K562 (cell line): ENCODE results near the gene NAV2. TPM values are rescaled to one million over a fixed set of nuclear protein-coding genes. Genes with fewer than 3 reads are reported as not detected.

Experiments
- ATAC-seq: fragments of 200-7000 bp; cut with Tn5 transposase; 3 replicates; pipeline ENCODE4 v1.9.1; 2020; ENCODE audit warnings: moderate library complexity
- BruUV-seq: library from RNA; stranded (reverse); fragments of 400-500 nt; replicated peaks from 2 replicates; lab custom pipeline; 2021; lab: Mats Ljungman, UMichigan
- CTCF ChIA-PET: fragments of 300-600 bp; formaldehyde crosslinking; extraction: SDS; loops from one replicate; lab custom pipeline; 2021; ENCODE audit warnings: low intra/inter-chr PET ratio; lab: Yijun Ruan, JAX
- POLR2A ChIA-PET: fragments of 300-600, 350-650 bp; sonication (Branson Sonifier 250); formaldehyde crosslinking; extraction: SDS; loops from one replicate; lab custom pipeline; 2021; ENCODE audit warnings: antibody characterized with exemption, inconsistent platforms; lab: Yijun Ruan, JAX
- DNase-seq, 4 experiments: peaks; one replicate each; pipeline versions ENCODE4 v3.0.0 to v3.0.0-alpha.2; 2011 to 2018; ENCODE audit warnings: low spot score in 3 of 4, mixed read lengths in 3 of 4; ENCODE audit errors: extremely low read depth in 1 of 4
- FAIRE-seq: peaks from 2 replicates; lab custom pipeline; 2011; peaks lifted over from hg19 to GRCh38; lab: Jason Lieb, UNC
- H2AFZ ChIP-seq: 2 replicates; pipeline ENCODE4 v1.6.0; 2011; ENCODE audit warnings: low read depth, low read length, control low read depth, inconsistent platforms
- H3K27ac ChIP-seq: fragments of 200-600 bp; 3 replicates; pipeline ENCODE4 v1.8.0; 2011; ENCODE audit warnings: low read depth, mild to moderate bottlenecking, control low read depth, inconsistent platforms, low read length, moderate library complexity, mixed read lengths; ENCODE audit errors: extremely low read depth
- H3K27me3 ChIP-seq, 2 experiments: fragments of 300-600 bp in 1 of 2; 2 replicates in 1 of 2; 3 replicates in 1 of 2; pipeline versions ENCODE4 v1.6.0 to v1.8.0; 2011; ENCODE audit warnings: inconsistent platforms in 2 of 2, low read length in 2 of 2, mild to moderate bottlenecking in 1 of 2, mixed read lengths in 1 of 2, moderate library complexity in 1 of 2; ENCODE audit not compliant: control insufficient read depth in 2 of 2, insufficient read depth in 2 of 2
- H3K36me3 ChIP-seq: fragments of 300-600 bp; 3 replicates; pipeline ENCODE4 v1.8.0; 2011; ENCODE audit warnings: mild to moderate bottlenecking, low read length, inconsistent platforms; ENCODE audit not compliant: control insufficient read depth, insufficient read depth
- H3K4me1 ChIP-seq, 2 experiments: fragments of 200-600 bp in 1 of 2; replicated peaks in 1 of 2; 2 replicates in 1 of 2; 3 replicates in 1 of 2; pipeline versions ENCODE4 v1.5.1 to v1.8.0; 2011; ENCODE audit warnings: inconsistent platforms in 2 of 2, low read length in 2 of 2, mild to moderate bottlenecking in 1 of 2, mixed read lengths in 1 of 2, moderate library complexity in 1 of 2; ENCODE audit not compliant: control insufficient read depth in 2 of 2, insufficient read depth in 2 of 2
- H3K4me2 ChIP-seq: 2 replicates; pipeline ENCODE4 v1.6.1; 2011; ENCODE audit warnings: low read length, control low read depth, inconsistent platforms, mixed read lengths; ENCODE audit not compliant: insufficient read depth
- H3K4me3 ChIP-seq: fragments of 200-600 bp; sonication (generic), shearing (Covaris generic); 2 replicates; pipeline ENCODE4 v1.5.1; 2016; ENCODE audit warnings: control low read depth, inconsistent platforms
- H3K79me2 ChIP-seq: fragments of 200-600 bp; 3 replicates; pipeline ENCODE4 v1.8.0; 2011; ENCODE audit warnings: low read length, inconsistent platforms; ENCODE audit not compliant: control insufficient read depth, insufficient read depth
- H3K9ac ChIP-seq, 2 experiments: 2 replicates each; pipeline versions ENCODE4 v1.6.0 to v1.6.1; 2011; ENCODE audit warnings: low read depth in 2 of 2, low read length in 2 of 2, control low read depth in 1 of 2, inconsistent platforms in 1 of 2, mild to moderate bottlenecking in 1 of 2, mixed read lengths in 1 of 2; ENCODE audit not compliant: insufficient read depth in 1 of 2
- H3K9me1 ChIP-seq: one replicate; pipeline ENCODE4 v1.6.0; 2011; ENCODE audit warnings: inconsistent platforms, mild to moderate bottlenecking, low read length, moderate library complexity; ENCODE audit not compliant: control insufficient read depth, insufficient read depth
- H3K9me3 ChIP-seq: replicated peaks from 2 replicates; pipeline ENCODE4 v1.5.1; 2011; ENCODE audit warnings: low read depth, low read length, inconsistent platforms; ENCODE audit not compliant: control insufficient read depth, insufficient read depth
- H4K20me1 ChIP-seq: replicated peaks from 2 replicates; pipeline ENCODE4 v1.6.1; 2011; ENCODE audit warnings: low read length, inconsistent platforms, mixed read lengths; ENCODE audit not compliant: control insufficient read depth, insufficient read depth
- BMI1 ChIP-seq: fragments of 150-350 bp; IDR thresholded peaks from 2 replicates; pipeline ENCODE4 v1.6.1; 2014; ENCODE audit warnings: low read length
- DNMT1 ChIP-seq: fragments of 450-650 bp; IDR thresholded peaks from 2 replicates; pipeline ENCODE4 v1.6.1; 2016; ENCODE audit warnings: antibody characterized with exemption, mild to moderate bottlenecking
- ESRRB ChIP-seq: fragments of 250-450 bp; sonication (Bioruptor Pico); IDR thresholded peaks from 2 replicates; pipeline ENCODE4 v1.5.0; 2020; ENCODE audit warnings: mild to moderate bottlenecking, moderate library complexity, borderline replicate concordance
- HNRNPLL ChIP-seq: fragments of 200-400 bp; formaldehyde crosslinking; IDR thresholded peaks from 2 replicates; pipeline ENCODE4 v1.6.1; 2017; ENCODE audit warnings: low read length, low read depth, mild to moderate bottlenecking; ENCODE audit not compliant: poor library complexity, severe bottlenecking
- NBN ChIP-seq: fragments of 450-650 bp; IDR thresholded peaks from 2 replicates; pipeline ENCODE4 v1.6.1; 2016; ENCODE audit warnings: low read depth, mild to moderate bottlenecking
- PBX2 ChIP-seq, 2 experiments: IDR thresholded peaks in 1 of 2; conservative IDR thresholded peaks in 1 of 2; 2 replicates each; pipeline ENCODE4 v1.6.1; 2016; ENCODE audit warnings: low read depth in 2 of 2, mild to moderate bottlenecking in 1 of 2, missing compliant biosample characterization in 1 of 2, missing genetic modification characterization in 1 of 2, moderate library complexity in 1 of 2
- POLR2G ChIP-seq: fragments of 200-400 bp; formaldehyde crosslinking; IDR thresholded peaks from 2 replicates; pipeline ENCODE4 v1.6.1; 2017; ENCODE audit warnings: low read depth, mild to moderate bottlenecking, antibody characterized with exemption, low read length, moderate library complexity
- SLC30A9 ChIP-seq: fragments of 250-450 bp; sonication (Bioruptor Pico); IDR thresholded peaks from 2 replicates; pipeline ENCODE4 v1.8.0; 2022; ENCODE audit warnings: mild to moderate bottlenecking, moderate library complexity
- SREBF2 ChIP-seq: sonication (generic); formaldehyde crosslinking; IDR thresholded peaks from 2 replicates; pipeline ENCODE4 v1.4.0; 2020; ENCODE audit warnings: mild to moderate bottlenecking, missing genetic modification reagents
- XRCC3 ChIP-seq: fragments of 450-650 bp; IDR thresholded peaks from 2 replicates; pipeline ENCODE4 v1.6.1; 2017; ENCODE audit warnings: mild to moderate bottlenecking, moderate library complexity
- ZFP1 ChIP-seq: fragments of 450-650 bp; formaldehyde crosslinking; IDR thresholded peaks from 2 replicates; pipeline ENCODE4 v1.4.0; 2020; ENCODE audit warnings: mild to moderate bottlenecking, mixed read lengths
- ZKSCAN8 ChIP-seq: fragments of 200-800 bp; sonication (Bioruptor generic); IDR thresholded peaks from 2 replicates; pipeline ENCODE4 v1.6.1; 2016; ENCODE audit warnings: missing genetic modification characterization, missing compliant biosample characterization
- ZNF3 ChIP-seq: fragments of 250-450 bp; sonication (Bioruptor Pico); IDR thresholded peaks from 2 replicates; pipeline ENCODE4 v1.5.0; 2021; ENCODE audit warnings: mild to moderate bottlenecking, moderate library complexity
- ZNF408 ChIP-seq: fragments of 250-450 bp; sonication (Bioruptor Pico); IDR thresholded peaks from 2 replicates; pipeline ENCODE4 v1.4.0; 2020; ENCODE audit warnings: low read depth, mild to moderate bottlenecking, moderate library complexity
- ZSCAN32 ChIP-seq: fragments of 450-650 bp; formaldehyde crosslinking; IDR thresholded peaks from 2 replicates; pipeline ENCODE4 v1.4.0; 2020; ENCODE audit warnings: mild to moderate bottlenecking, moderate library complexity
- WGBS: fragments of 100-300 bp; shearing (Covaris generic); methylation state at CpG from one replicate; pipeline ENCODE4 v1.1.6; 2016; ENCODE audit warnings: low coverage, mixed read lengths; ENCODE audit not compliant: insufficient coverage; ENCODE audit errors: missing lambda C conversion rate; 5-methylcytosine and 5-hydroxymethylcytosine counted together
- in situ Hi-C: fragments of 300-500 bp; cut with MboI; formaldehyde crosslinking; loops from 4 replicates; pipeline ENCODE4 v1.15.0; 2018; ENCODE audit warnings: inconsistent platforms, mixed read lengths
- intact Hi-C: fragments of 100-400 bp; cut with micrococcal nuclease; formaldehyde crosslinking; loops from 2 replicates; pipeline ENCODE4 v1.14.2; 2022
- polyA plus RNA-seq, 8 experiments: library from polyadenylated mRNA; depleted of rRNA in 4 of 8; stranded (reverse) in 5 of 8; unstranded in 3 of 8; fragments of >200 nt; fragmentation: Nextera tagmentation in 2 of 8; fragmentation: Illumina TruSeq in 1 of 8; extraction: Ambion mirVana in 2 of 8; extraction: Trizol in 1 of 8; gene quantifications; 2 replicates each; pipeline versions ENCODE4 v1.2.1 to v1.2.3, GENCODE V29; 2011 to 2014; ENCODE audit warnings: inconsistent platforms in 1 of 8, missing spikeins in 1 of 8
- total RNA-seq, 7 experiments: library from RNA; depleted of rRNA in 6 of 7; stranded (reverse); fragments of >200 nt in 6 of 7; fragmentation: Illumina TruSeq in 2 of 7; extraction: Trizol in 2 of 7; gene quantifications; 2 replicates each; pipeline versions ENCODE4 v1.2.1 to v1.2.3, GENCODE V29; 2011 to 2021; ENCODE audit warnings: low replicate concordance in 1 of 7
- TF ChIP-seq, protein P1 (sequence below): fragments of 450-650 bp; IDR thresholded peaks from 2 replicates; pipeline ENCODE4 v1.6.1; 2016; ENCODE audit warnings: antibody characterized with exemption

NAV2 gene
- total and polyA plus RNA-seq, 9 of the 15 experiments (the other 6 are each of a cell fraction or from before 2014, with no cell fraction given): 0.03 to 0.35 (median 0.05) TPM

GRCh38 chr11:19696073-19696472, 16.6 kb upstream of the NAV2 start:
- no peak for FAIRE-seq
- Histone ChIP-seq H3K27ac (no peak overlapping the region), H3K9me3 (no peaks in the 10 kb centered on the region), H3K4me2 (no peak overlapping the region), H3K9me1 (no peaks in the 10 kb centered on the region), H4K20me1 (no peaks in the 10 kb centered on the region), H3K4me1 (no peaks in the 10 kb centered on the region), H3K4me3 (no peak overlapping the region), H3K79me2 (no peaks in the 10 kb centered on the region), H2AFZ (no peak overlapping the region), H3K36me3 (no peaks in the 10 kb centered on the region), H3K27me3 (peaks cover 0 to 14% of the 10 kb centered on the region in 2 experiments; a peak in 1 of 5 replicates), H3K9ac (no peak overlapping the region)
- ChIA-PET POLR2A (no interaction called here), CTCF (no interaction called here)
- in situ Hi-C loops (no loop called here), intact Hi-C loops (no loop called here)
- no peak for ATAC-seq
- 0% methylated on average over 3 of the region's 3 CpGs for WGBS
- BruUV-seq: no TSS peak
- DNase-seq: no peak
- TF ChIP-seq ZNF408: no peak
- no peak for TF ChIP-seq ESRRB (CRISPR knock-in tag)
- no peak for TF ChIP-seq SREBF2 (CRISPR knock-in tag)
- TF ChIP-seq NBN: no peak
- no peak for TF ChIP-seq PBX2 (CRISPR knock-in tag; IDR thresholded peaks at IDR 0.05; ENCODE audit: low read depth)
- no peak for TF ChIP-seq PBX2 (tag; conservative IDR thresholded peaks at IDR 0.05; ENCODE audit: low read depth)
- TF ChIP-seq POLR2G: no peak
- TF ChIP-seq BMI1: no peak
- TF ChIP-seq ZNF3: no peak
- no peak for TF ChIP-seq DNMT1
- TF ChIP-seq XRCC3: no peak
- TF ChIP-seq SLC30A9 (CRISPR knock-in tag): no peak
- no peak for TF ChIP-seq HNRNPLL
- TF ChIP-seq, protein P1, sequence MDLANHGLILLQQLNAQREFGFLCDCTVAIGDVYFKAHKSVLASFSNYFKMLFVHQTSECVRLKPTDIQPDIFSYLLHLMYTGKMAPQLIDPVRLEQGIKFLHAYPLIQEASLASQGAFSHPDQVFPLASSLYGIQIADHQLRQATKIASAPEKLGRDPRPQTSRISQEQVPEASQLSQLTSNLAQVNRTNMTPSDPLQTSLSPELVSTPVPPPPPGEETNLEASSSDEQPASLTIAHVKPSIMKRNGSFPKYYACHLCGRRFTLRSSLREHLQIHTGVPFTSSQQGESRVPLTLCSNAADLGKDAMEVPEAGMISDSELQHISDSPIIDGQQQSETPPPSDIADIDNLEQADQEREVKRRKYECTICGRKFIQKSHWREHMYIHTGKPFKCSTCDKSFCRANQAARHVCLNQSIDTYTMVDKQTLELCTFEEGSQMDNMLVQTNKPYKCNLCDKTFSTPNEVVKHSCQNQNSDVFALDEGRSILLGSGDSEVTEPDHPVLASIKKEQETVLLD: no peak
- no peak for TF ChIP-seq ZSCAN32
- TF ChIP-seq ZFP1 (CRISPR knock-in tag): no peak
- TF ChIP-seq ZKSCAN8 (CRISPR knock-in tag): no peak
